ENCODE data around the gene SLC47A1. TPM values are rescaled to one million over a fixed set of nuclear protein-coding genes. Genes with fewer than 3 reads are reported as not detected.

Gene SLC47A1
- total RNA-seq, 1 donor from 2014 or later = 13.4 TPM

DNA sequence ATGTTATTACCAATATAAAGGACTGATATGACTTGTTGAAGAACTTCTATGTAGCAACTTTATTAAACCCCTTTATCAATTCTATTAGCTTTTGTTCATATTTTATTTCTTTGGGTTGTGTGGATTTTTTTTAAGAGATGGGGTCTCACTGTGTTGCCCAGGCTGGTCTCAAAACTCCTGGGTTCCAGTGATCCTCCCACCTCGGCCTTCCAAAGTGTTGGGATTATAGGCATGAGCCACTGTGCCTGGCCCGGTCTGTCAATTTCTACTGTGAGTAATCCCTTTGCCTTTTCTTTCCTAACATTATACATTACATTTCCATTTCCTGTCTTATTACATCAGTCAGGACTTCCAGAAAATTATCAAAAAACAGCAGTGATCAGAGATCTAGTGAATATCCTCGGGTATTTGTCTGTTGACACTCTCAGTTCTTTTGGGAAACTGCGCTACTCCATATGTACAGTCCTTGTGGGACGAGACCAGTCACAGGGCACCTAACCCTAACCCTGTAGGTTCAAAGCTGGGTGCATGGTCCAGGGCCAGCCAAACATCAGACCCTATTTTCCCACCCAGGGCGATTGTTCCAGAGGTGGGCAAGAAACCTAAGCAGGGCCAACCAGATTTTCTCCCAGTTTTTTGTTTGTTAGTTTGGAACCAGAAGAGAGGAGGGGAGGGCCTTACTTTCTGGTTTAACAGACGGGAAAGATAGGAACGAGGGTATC, 1.7 kb upstream of the SLC47A1 start:
- Histone ChIP-seq H3K4me3 (no peak overlapping the region), H3K4me1 (peaks cover 11% of the 10 kb centered on the region), H3K9me3 (no peaks in the 10 kb centered on the region), H3K27me3 (peaks cover 4% of the 10 kb centered on the region), H3K27ac (no peak overlapping the region), H3K36me3 (no peaks in the 10 kb centered on the region)
- ATAC-seq (no peak), DNase-seq (no peak)
- intact Hi-C loops (cut with DNase I) = no loop called here
- TF ChIP-seq, protein P1, sequence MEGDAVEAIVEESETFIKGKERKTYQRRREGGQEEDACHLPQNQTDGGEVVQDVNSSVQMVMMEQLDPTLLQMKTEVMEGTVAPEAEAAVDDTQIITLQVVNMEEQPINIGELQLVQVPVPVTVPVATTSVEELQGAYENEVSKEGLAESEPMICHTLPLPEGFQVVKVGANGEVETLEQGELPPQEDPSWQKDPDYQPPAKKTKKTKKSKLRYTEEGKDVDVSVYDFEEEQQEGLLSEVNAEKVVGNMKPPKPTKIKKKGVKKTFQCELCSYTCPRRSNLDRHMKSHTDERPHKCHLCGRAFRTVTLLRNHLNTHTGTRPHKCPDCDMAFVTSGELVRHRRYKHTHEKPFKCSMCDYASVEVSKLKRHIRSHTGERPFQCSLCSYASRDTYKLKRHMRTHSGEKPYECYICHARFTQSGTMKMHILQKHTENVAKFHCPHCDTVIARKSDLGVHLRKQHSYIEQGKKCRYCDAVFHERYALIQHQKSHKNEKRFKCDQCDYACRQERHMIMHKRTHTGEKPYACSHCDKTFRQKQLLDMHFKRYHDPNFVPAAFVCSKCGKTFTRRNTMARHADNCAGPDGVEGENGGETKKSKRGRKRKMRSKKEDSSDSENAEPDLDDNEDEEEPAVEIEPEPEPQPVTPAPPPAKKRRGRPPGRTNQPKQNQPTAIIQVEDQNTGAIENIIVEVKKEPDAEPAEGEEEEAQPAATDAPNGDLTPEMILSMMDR (IDR thresholded peaks at IDR 0.05) = no peak

DNA sequence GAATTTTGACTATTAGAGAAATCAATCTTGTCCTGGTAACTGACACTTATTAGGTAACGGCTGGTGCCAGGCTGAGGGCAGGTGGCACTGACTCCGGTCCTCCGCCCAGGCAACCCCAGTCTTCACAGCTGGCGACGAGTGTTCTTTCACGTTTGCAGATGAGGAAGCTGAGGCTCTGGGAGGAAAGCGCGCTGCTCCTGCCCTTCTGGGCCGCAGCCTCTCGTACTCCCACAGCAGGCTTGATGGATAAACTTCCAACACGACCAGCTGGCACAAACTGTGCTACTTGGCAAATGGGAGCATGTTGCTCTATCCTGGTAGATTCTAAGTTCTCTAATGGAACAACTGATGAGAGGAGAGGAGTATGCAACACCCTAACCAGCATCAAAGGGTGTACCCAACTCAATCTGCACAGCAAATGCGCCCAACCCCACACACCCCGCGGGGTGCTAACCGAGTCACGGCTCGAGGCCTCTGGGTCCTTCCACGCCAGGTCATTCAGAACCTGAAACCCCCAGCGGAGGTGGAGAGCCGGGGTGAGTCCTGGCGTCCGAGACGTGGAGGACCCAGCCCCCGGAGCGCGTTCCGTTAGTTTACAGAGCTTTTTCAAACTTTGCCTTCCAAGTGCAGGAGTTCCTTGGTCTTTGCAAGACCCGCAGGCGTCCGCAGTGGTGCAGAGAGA, 477 bp upstream of the SLC47A1 start:
- TF ChIP-seq, protein P1 (IDR thresholded peaks at IDR 0.05) = no peak
- peaks cover 11% of the 10 kb centered on the region for H3K4me1 ChIP-seq
- H3K27me3 ChIP-seq = peaks cover 4% of the 10 kb centered on the region
- H3K9me3 ChIP-seq = no peaks in the 10 kb centered on the region
- ATAC-seq (peak; percentile 9), DNase-seq (peak; percentile 56)
- H3K27ac ChIP-seq = no peak overlapping the region
- H3K36me3 ChIP-seq = no peaks in the 10 kb centered on the region
- H3K4me3 ChIP-seq = peak overlapping the region; percentile 62
- intact Hi-C loops (cut with DNase I) = no loop called here

DNA sequence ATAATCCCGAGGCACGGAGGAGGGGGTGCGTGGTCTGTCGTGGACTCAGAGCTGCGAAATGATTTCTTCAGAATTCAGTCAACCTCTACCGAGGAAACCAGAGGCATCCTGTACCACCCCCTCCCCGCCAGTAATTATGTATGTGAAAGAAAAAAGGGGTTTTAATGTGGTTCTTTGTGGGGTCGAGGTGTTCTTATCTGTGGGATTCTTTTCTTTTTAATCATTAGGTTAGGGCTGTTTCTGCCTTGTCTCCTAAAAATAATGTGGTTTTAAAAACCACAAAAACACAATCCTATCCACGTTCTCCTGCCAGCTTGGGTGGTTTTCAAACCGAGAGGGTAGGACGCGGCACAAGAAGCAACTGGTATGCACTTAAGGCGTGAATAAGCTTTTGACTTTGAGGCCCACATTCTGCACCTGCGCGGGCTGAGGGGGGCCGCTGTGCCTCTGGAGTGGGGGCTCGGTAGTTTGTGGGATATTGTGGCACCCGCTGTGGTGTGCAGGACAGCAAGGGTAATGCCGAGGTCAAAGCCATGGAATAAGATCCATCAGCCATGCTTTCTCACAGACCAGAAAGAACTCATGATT, 1.0 kb downstream of the SLC47A1 start:
- Histone ChIP-seq H3K27ac (no peak overlapping the region), H3K9me3 (no peaks in the 10 kb centered on the region), H3K36me3 (no peaks in the 10 kb centered on the region), H3K27me3 (peaks cover 4% of the 10 kb centered on the region), H3K4me3 (peak overlapping the region; percentile 62), H3K4me1 (peaks cover 11% of the 10 kb centered on the region)
- DNase-seq (peak; percentile 58), ATAC-seq (no peak)
- intact Hi-C loops (cut with DNase I) = no loop called here
- TF ChIP-seq, protein P1 (IDR thresholded peaks at IDR 0.05) = no peak

DNA sequence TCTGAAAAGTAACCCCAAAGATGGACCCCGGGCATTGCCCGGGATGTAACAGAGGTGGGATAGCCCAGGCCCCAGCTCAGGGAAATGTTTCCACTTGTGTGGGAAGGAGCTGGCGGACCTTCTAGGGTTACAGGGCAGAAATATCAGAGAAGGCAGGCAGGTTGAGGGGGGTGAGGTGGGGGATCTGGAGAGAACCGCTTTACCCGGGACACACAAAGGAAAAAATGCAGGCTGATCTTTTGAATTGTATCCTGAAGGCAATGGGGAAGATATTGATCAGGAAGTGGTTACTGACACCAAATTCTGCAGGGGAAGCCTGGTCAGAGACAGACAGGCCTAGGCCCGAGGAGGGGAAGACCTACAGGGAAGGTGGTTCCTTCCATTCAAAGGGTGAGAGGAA, 3.5 kb downstream of the SLC47A1 start:
- TF ChIP-seq, protein P1 (IDR thresholded peaks at IDR 0.05) = no peak
- H3K4me1 ChIP-seq = peaks cover 11% of the 10 kb centered on the region
- peaks cover 4% of the 10 kb centered on the region for H3K27me3 ChIP-seq
- H3K27ac ChIP-seq = no peak overlapping the region
- H3K9me3 ChIP-seq = no peaks in the 10 kb centered on the region
- no peak overlapping the region for H3K4me3 ChIP-seq
- DNase-seq (peak; percentile 16), ATAC-seq (no peak)
- no peaks in the 10 kb centered on the region for H3K36me3 ChIP-seq
- intact Hi-C loops (cut with DNase I) = no loop called here

DNA sequence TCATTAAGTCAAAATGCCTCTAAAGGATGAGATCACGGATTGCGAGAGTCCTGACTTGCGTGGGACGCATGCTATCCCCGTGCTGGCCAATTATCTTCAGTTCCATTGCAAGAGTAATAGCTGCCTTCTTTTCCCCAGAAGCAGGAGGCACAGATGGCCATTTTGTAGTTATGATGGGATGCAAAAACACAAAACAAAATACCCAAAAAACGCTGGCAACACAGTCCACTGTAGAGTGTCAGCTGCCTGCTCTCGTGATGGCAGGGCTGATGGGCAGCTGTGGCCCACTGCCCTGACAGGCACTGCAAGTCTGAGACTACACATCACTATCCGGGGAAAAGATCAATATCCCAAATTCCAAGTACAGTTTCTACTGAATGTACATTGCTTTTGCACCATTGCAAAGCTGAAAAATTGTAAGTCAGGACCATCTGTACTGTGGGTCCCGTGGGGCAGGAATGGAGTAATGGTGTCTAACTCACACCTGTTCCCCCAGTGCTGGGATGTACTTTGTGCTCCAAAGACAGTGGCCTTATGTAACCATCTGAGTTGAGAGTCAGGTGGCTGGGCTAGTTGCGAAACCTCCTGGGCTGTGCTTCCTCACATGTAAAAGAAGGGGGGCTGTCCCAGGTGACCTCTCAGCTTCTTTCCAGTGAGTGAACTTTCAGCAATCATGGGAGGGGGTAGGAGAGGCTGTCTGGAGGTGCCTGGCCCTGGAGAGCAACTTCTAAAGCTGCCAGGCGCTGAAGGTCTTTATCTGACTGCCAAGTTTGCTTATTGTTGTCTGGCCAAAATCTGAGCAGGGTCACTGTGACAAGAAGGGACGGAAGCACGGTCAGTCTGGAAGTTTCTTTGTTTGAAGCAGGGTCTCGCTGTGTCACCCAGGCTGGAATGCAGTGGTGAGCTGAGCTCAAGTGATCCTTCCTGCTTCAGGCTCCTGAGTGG, 4.7 kb downstream of the SLC47A1 start:
- Histone ChIP-seq H3K9me3 (no peaks in the 10 kb centered on the region), H3K4me3 (no peak overlapping the region), H3K27ac (peak overlapping the region; percentile 32), H3K36me3 (no peaks in the 10 kb centered on the region), H3K4me1 (peaks cover 11% of the 10 kb centered on the region), H3K27me3 (peaks cover 3% of the 10 kb centered on the region)
- DNase-seq = peak; percentile 82
- TF ChIP-seq, protein P1 (IDR thresholded peaks at IDR 0.05) = no peak
- intact Hi-C loops (cut with DNase I) = no loop called here
- peak; percentile 75 for ATAC-seq

Measured in upper lobe of right lung (tissue), 1 donor.